LNCAP (cell line): ENCODE data around the gene HRH1.

ENCODE experiments used
- CTCF ChIP-seq: fragments of 450-650 bp; IDR thresholded peaks from 2 replicates; pipeline ENCODE4 v1.5.1; 2017; ENCODE audit warnings: mild to moderate bottlenecking

Gene HRH1

GRCh38 chr3:11251807-11252176 is 97.5 kb downstream of the HRH1 start:
- TF ChIP-seq CTCF: no peak

- TF ChIP-seq CTCF: no peak
Observed at GRCh38 chr3:11254876-11255275, 100.6 kb downstream of the HRH1 start.

GRCh38 chr3:11258958-11259357 is 104.7 kb downstream of the HRH1 start:
- TF ChIP-seq CTCF: no peak

- TF ChIP-seq CTCF: no peak
Observed at GRCh38 chr3:11260460-11260859, 106.2 kb downstream of the HRH1 start.

- TF ChIP-seq CTCF: no peak
Observed at GRCh38 chr3:11269007-11269406, 114.7 kb downstream of the HRH1 start.

GRCh38 chr3:11271986-11272904 is 118.0 kb downstream of the HRH1 start, which contains the start of gene ATG7:
Gene ATG7 (plus strand): TSS chr3:11272397. CDS start chr3:11298696, 26,299 bp downstream.
- no peak for TF ChIP-seq CTCF

- no peak for TF ChIP-seq CTCF
Observed at GRCh38 chr3:11272906-11273574, 118.7 kb downstream of the HRH1 start.
